Gastroesophageal sphincter (tissue), 3 donors: Measurements from ENCODE around the gene CHRM5.

ENCODE experiments used
- CTCF ChIP-seq, 4 experiments: fragments of 200-600 bp in 2 of 4; fragments of 450-650 bp in 2 of 4; sonication (generic) in 1 of 4; IDR thresholded peaks; one replicate each; pipeline ENCODE4 v1.5.1; 2017 to 2019; ENCODE audit warnings: antibody characterized with exemption in 4 of 4, mild to moderate bottlenecking in 2 of 4, moderate library complexity in 2 of 4
- POLR2A ChIP-seq, 2 donors: fragments of 450-650 bp; IDR thresholded peaks; one replicate each; pipeline ENCODE4 v1.6.1; 2017; ENCODE audit warnings: antibody characterized with exemption in 2 of 2, mild to moderate bottlenecking in 2 of 2, moderate library complexity in 1 of 2

GRCh38 chr15:33988384-33988783 lies 20.1 kb downstream of the CHRM5 start:
- no peak for TF ChIP-seq POLR2A (IDR thresholded peaks at IDR 0.05)
- TF ChIP-seq CTCF (IDR thresholded peaks at IDR 0.05) = no peak
